Testis (tissue), 2 donors: ENCODE measurements around the gene ZBTB40.

Experiments
- CTCF ChIP-seq, 3 experiments: fragments of 450-650 bp in 2 of 3; fragments of 200-600 bp in 1 of 3; sonication (generic) in 1 of 3; IDR thresholded peaks; one replicate each; pipeline ENCODE4 v1.5.1; 2016 to 2019; ENCODE audit warnings: antibody characterized with exemption in 3 of 3, mild to moderate bottlenecking in 2 of 3, moderate library complexity in 1 of 3
- POLR2A ChIP-seq: fragments of 450-650 bp; IDR thresholded peaks from one replicate; pipeline ENCODE4 v1.6.1; 2017; ENCODE audit warnings: antibody characterized with exemption, mild to moderate bottlenecking, moderate library complexity

GRCh38 chr1:22442212-22442894 lies 9.3 kb upstream of the ZBTB40 start:
- no peak for TF ChIP-seq POLR2A
- no peak for TF ChIP-seq CTCF (IDR thresholded peaks at IDR 0.05)
